Trophoblast cell (in vitro differentiated cells and primary cell): ENCODE data around the gene DMRT2.

Experiments
- DNase-seq, 2 donors: peaks; one replicate each; pipeline ENCODE4 v3.0.0-alpha.2; 2016
- H2AFZ ChIP-seq: 2 replicates; pipeline ENCODE4 v1.6.1; 2013; ENCODE audit warnings: low read length, moderate library complexity, mild to moderate bottlenecking; ENCODE audit not compliant: insufficient read depth, poor library complexity
- H2AK5ac ChIP-seq: 2 replicates; pipeline ENCODE4 v1.6.1; 2013; ENCODE audit warnings: mild to moderate bottlenecking, low read length
- H2BK120ac ChIP-seq: 2 replicates; pipeline ENCODE4 v1.6.1; 2013; ENCODE audit warnings: low read length, mild to moderate bottlenecking, moderate library complexity; ENCODE audit not compliant: insufficient read depth, poor library complexity
- H2BK12ac ChIP-seq: 2 replicates; pipeline ENCODE4 v1.6.1; 2013; ENCODE audit warnings: mild to moderate bottlenecking, low read length, moderate library complexity
- H2BK5ac ChIP-seq: 2 replicates; pipeline ENCODE4 v1.6.1; 2013; ENCODE audit warnings: low read length, low read depth, moderate library complexity, mild to moderate bottlenecking; ENCODE audit not compliant: poor library complexity
- H3K14ac ChIP-seq: 2 replicates; pipeline ENCODE4 v1.6.1; 2013; ENCODE audit warnings: mild to moderate bottlenecking, low read length
- H3K18ac ChIP-seq: 2 replicates; pipeline ENCODE4 v1.6.1; 2013; ENCODE audit warnings: mild to moderate bottlenecking, low read length
- H3K23ac ChIP-seq: 2 replicates; pipeline ENCODE4 v1.6.1; 2013; ENCODE audit warnings: low read length
- H3K27ac ChIP-seq: 2 replicates; pipeline ENCODE4 v1.5.1; 2013; ENCODE audit warnings: low read depth, mild to moderate bottlenecking, inconsistent platforms, low read length, moderate library complexity
- H3K27me3 ChIP-seq: 2 replicates; pipeline ENCODE4 v1.6.1; 2013; ENCODE audit warnings: inconsistent platforms, mild to moderate bottlenecking, low read length, moderate library complexity; ENCODE audit not compliant: insufficient read depth
- H3K36me3 ChIP-seq, 2 experiments: 1 replicate in 1 of 2; 2 replicates in 1 of 2; pipeline ENCODE4 v1.6.1; 2013; ENCODE audit warnings: low read length in 2 of 2, mild to moderate bottlenecking in 2 of 2, moderate library complexity in 1 of 2; ENCODE audit not compliant: insufficient read depth in 2 of 2, control insufficient read depth in 1 of 2
- H3K4ac ChIP-seq: 2 replicates; pipeline ENCODE4 v1.6.1; 2013; ENCODE audit warnings: low read depth, mild to moderate bottlenecking, low read length, moderate library complexity
- H3K4me1 ChIP-seq, 2 experiments: 1 replicate in 1 of 2; 2 replicates in 1 of 2; pipeline ENCODE4 v1.6.1; 2013; ENCODE audit warnings: low read length in 2 of 2, mild to moderate bottlenecking in 2 of 2, moderate library complexity in 1 of 2; ENCODE audit not compliant: insufficient read depth in 2 of 2, control insufficient read depth in 1 of 2
- H3K4me2 ChIP-seq: 2 replicates; pipeline ENCODE4 v1.6.1; 2013; ENCODE audit warnings: inconsistent platforms, mild to moderate bottlenecking, low read length, moderate library complexity
- H3K4me3 ChIP-seq: 2 replicates; pipeline ENCODE4 v1.5.1; 2013; ENCODE audit warnings: mild to moderate bottlenecking, low read depth, low read length, inconsistent platforms
- H3K79me1 ChIP-seq: one replicate; pipeline ENCODE4 v1.6.1; 2013; ENCODE audit warnings: low read length
- H3K79me2 ChIP-seq: 2 replicates; pipeline ENCODE4 v1.6.1; 2013; ENCODE audit warnings: low read length, mild to moderate bottlenecking; ENCODE audit not compliant: control insufficient read depth, insufficient read depth, poor library complexity
- H3K9ac ChIP-seq: 2 replicates; pipeline ENCODE4 v1.6.1; 2013; ENCODE audit warnings: mild to moderate bottlenecking, low read length
- H3K9me3 ChIP-seq: 2 replicates; pipeline ENCODE4 v1.6.1; 2013; ENCODE audit warnings: low read depth, mild to moderate bottlenecking, control low read depth, inconsistent platforms, low read length; ENCODE audit not compliant: insufficient read depth
- H4K12ac ChIP-seq: 2 replicates; pipeline ENCODE4 v1.6.1; 2013; ENCODE audit warnings: low read depth, mild to moderate bottlenecking, low read length, moderate library complexity
- H4K8ac ChIP-seq: 2 replicates; pipeline ENCODE4 v1.6.1; 2013; ENCODE audit warnings: low read depth, mild to moderate bottlenecking, low read length, moderate library complexity
- H4K91ac ChIP-seq: one replicate; pipeline ENCODE4 v1.6.1; 2013; ENCODE audit warnings: low read depth, mild to moderate bottlenecking, low read length, moderate library complexity
- WGBS: extraction: QIAGEN DNeasy Blood & Tissue Kit; methylation state at CpG from one replicate; pipeline ENCODE4 v1.1.7; 2013; ENCODE audit warnings: missing lambda C conversion rate; ENCODE audit not compliant: insufficient read length, insufficient coverage; ENCODE audit errors: extremely low coverage; 5-methylcytosine and 5-hydroxymethylcytosine counted together

DMRT2 gene

GRCh38 chr9:1014225-1014624, 35.9 kb upstream of the DMRT2 start:
- Histone ChIP-seq H3K4me2 (no peak overlapping the region), H2BK12ac (no peak overlapping the region), H3K27me3 (no peaks in the 10 kb centered on the region), H3K4me1 (no peaks in the 10 kb centered on the region), H4K91ac (no peak overlapping the region), H3K79me2 (no peaks in the 10 kb centered on the region), H4K12ac (no peak overlapping the region), H4K8ac (no peak overlapping the region), H3K36me3 (no peaks in the 10 kb centered on the region), H3K23ac (no peak overlapping the region), H3K9ac (no peak overlapping the region), H3K27ac (no peak overlapping the region), H3K4ac (no peak overlapping the region), H2AK5ac (no peak overlapping the region), H3K18ac (no peak overlapping the region), H2AFZ (no peak overlapping the region), H3K9me3 (no peaks in the 10 kb centered on the region), H3K14ac (no peak overlapping the region), H2BK5ac (no peak overlapping the region), H3K4me3 (no peak overlapping the region), H2BK120ac (no peak overlapping the region), H3K79me1 (no peaks in the 10 kb centered on the region)
- no peak for DNase-seq
- no CpG with 5 or more reads among the region's 4 CpGs for WGBS

- Histone ChIP-seq H3K18ac (no peak overlapping the region), H3K4ac (no peak overlapping the region), H3K79me1 (no peaks in the 10 kb centered on the region), H3K9me3 (no peaks in the 10 kb centered on the region), H4K91ac (no peak overlapping the region), H3K23ac (no peak overlapping the region), H3K4me3 (no peak overlapping the region), H2BK5ac (no peak overlapping the region), H3K9ac (no peak overlapping the region), H2BK12ac (no peak overlapping the region), H3K4me2 (no peak overlapping the region), H2AK5ac (no peak overlapping the region), H3K27ac (no peak overlapping the region), H4K8ac (no peak overlapping the region), H3K79me2 (no peaks in the 10 kb centered on the region), H3K14ac (no peak overlapping the region), H2BK120ac (no peak overlapping the region), H3K36me3 (no peaks in the 10 kb centered on the region), H3K4me1 (no peaks in the 10 kb centered on the region), H3K27me3 (no peaks in the 10 kb centered on the region), H2AFZ (no peak overlapping the region), H4K12ac (no peak overlapping the region)
- WGBS, result no CpG with 5 or more reads among the region's 2 CpGs
- no peak for DNase-seq
Measured at GRCh38 chr9:1014640-1015039, 35.5 kb upstream of the DMRT2 start.

GRCh38 chr9:1018121-1018520, 32.0 kb upstream of the DMRT2 start:
- no peak overlapping the region for H4K12ac ChIP-seq
- H3K4ac ChIP-seq, result no peak overlapping the region
- no peaks in the 10 kb centered on the region for H3K9me3 ChIP-seq
- no peak overlapping the region for H3K9ac ChIP-seq
- no peaks in the 10 kb centered on the region for H3K27me3 ChIP-seq
- no peaks in the 10 kb centered on the region for H3K79me1 ChIP-seq
- H4K8ac ChIP-seq, result no peak overlapping the region
- no peak overlapping the region for H2BK12ac ChIP-seq
- no peaks in the 10 kb centered on the region for H3K36me3 ChIP-seq
- H2BK120ac ChIP-seq, result no peak overlapping the region
- WGBS, result no CpG with 5 or more reads among the region's 10 CpGs
- H3K18ac ChIP-seq, result no peak overlapping the region
- no peak overlapping the region for H3K23ac ChIP-seq
- no peak overlapping the region for H4K91ac ChIP-seq
- no peak overlapping the region for H2BK5ac ChIP-seq
- H3K4me3 ChIP-seq, result no peak overlapping the region
- no peaks in the 10 kb centered on the region for H3K4me1 ChIP-seq
- peak; percentile 57 to 72 for DNase-seq
- no peak overlapping the region for H3K4me2 ChIP-seq
- no peak overlapping the region for H2AK5ac ChIP-seq
- H3K27ac ChIP-seq, result no peak overlapping the region
- no peaks in the 10 kb centered on the region for H3K79me2 ChIP-seq
- no peak overlapping the region for H3K14ac ChIP-seq
- H2AFZ ChIP-seq, result no peak overlapping the region

GRCh38 chr9:1024112-1024511, 26.0 kb upstream of the DMRT2 start:
- Histone ChIP-seq H4K12ac (no peak overlapping the region), H3K79me2 (no peaks in the 10 kb centered on the region), H4K8ac (no peak overlapping the region), H3K23ac (no peak overlapping the region), H2BK12ac (no peak overlapping the region), H4K91ac (no peak overlapping the region), H3K18ac (no peak overlapping the region), H3K36me3 (no peaks in the 10 kb centered on the region), H3K9ac (no peak overlapping the region), H2BK5ac (no peak overlapping the region), H2AK5ac (no peak overlapping the region), H2AFZ (no peak overlapping the region), H3K27ac (no peak overlapping the region), H3K79me1 (no peaks in the 10 kb centered on the region), H3K14ac (no peak overlapping the region), H3K4ac (no peak overlapping the region), H3K4me1 (no peaks in the 10 kb centered on the region), H3K4me2 (no peak overlapping the region), H2BK120ac (no peak overlapping the region), H3K27me3 (no peaks in the 10 kb centered on the region), H3K4me3 (no peak overlapping the region), H3K9me3 (no peaks in the 10 kb centered on the region)
- WGBS, result no CpG with 5 or more reads among the region's 1 CpG
- DNase-seq, result no peak
